ENCODE measurements around the gene C5orf34.
A peak's percentile ranks its signal among the peaks of the same experiment; 100 is the strongest.
"Not testable (repeated sequence)": the region's sequence is repeated elsewhere in the genome, so short reads cannot be mapped to it uniquely, and the experiment has no call there.

C5orf34 gene, protein sequence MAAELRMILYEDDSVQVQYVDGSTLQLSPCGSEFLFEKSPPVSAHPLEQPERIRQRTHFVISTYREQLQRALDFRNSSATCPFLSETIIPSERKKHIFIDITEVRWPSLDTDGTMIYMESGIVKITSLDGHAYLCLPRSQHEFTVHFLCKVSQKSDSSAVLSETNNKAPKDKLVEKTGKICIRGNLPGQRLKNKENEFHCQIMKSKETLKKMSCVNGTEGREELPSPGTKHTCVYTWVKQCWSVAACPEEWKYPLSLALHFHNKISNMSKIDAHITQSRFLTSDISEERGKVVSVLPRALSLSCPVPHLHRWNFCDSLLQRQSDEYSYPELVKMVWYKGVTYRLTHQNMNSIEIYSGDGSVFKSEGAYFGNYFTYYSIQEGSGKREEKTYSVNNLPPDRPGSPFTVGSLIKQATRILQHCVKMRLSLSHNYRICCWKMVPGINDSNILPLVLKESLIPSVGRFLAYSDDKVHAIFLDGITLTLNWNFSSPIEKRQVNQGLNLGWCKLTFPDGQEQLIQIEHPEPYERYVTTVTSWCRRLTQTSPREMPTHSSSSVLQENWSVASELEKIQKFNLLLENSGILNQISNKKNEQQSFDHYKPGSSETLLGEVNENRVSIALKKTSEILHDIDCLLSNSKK
- 0.72 to 3.4 reads per million in 2 donors for total RNA-seq

DNA sequence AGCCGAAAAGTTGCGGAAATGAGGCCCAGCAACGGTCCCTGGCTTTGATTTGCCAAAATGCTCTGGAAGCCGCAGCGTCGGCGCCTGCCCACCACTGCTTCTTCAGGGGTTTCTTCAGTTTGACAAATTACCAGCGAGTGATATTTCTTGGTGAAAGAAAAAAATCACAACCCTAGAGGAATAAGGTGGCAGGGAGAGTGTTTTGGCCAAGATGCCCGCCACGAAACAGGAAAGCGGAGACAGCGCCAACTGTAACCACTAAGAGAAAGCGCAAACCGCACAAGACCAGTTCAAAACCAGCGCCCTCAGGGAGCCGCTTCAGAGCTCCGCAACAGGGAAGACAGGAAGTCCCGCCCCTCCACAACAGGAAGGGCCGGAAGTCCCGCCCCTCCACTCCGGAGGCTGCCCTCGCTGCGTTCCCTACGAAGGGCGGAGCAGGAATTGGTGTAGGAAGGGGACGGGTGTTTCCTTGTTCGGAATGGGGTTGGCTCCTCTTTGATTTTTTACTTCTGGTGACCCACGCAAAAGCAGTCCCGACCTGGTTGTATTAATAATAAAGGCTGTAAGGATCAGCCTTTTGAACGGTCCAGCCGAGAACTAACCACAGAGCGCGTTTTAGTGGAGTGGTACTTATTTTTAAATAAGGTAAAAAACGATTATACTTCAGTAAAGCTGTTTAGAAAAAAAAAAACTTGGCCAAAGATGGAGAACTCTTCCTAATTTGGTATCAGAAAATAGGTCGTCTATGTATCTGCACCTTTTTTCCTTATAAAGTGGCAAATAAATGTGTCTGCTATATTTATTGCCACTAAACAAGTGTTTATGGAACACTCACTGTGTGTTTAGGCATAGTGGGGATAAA lies at the start of gene C5orf34:
Gene C5orf34, minus strand, starts transcription at position 333 of the 862 bp plus-strand sequence. CDS start 5,809 bp downstream, outside the sequence.
- peak; percentile 96 for DNase-seq

GRCh38 chr5:43564289-43564850 lies 49.4 kb upstream of the C5orf34 start:
- DNase-seq = no peak

GRCh38 chr5:43563321-43563720 lies 48.4 kb upstream of the C5orf34 start:
- DNase-seq = no peak

DNA sequence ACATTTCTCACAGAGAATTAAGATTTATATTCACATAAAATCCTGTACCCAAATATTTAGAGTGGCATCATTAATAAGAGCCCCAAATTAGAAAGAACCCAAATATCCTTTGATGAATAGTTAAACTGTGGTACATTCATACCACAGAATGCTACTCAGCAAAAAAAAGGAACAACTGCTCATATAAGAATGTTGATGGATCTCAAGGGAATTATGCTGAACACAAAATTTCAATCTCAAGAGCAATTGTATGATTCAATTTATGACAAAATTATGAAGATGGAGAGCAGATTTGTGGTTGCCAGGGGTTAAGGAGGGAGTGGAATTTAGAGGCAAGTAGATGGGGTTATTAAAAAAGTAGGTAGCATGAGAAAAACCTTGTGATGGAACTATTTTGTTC lies 46.4 kb upstream of the C5orf34 start:
- DNase-seq = no peak

DNA sequence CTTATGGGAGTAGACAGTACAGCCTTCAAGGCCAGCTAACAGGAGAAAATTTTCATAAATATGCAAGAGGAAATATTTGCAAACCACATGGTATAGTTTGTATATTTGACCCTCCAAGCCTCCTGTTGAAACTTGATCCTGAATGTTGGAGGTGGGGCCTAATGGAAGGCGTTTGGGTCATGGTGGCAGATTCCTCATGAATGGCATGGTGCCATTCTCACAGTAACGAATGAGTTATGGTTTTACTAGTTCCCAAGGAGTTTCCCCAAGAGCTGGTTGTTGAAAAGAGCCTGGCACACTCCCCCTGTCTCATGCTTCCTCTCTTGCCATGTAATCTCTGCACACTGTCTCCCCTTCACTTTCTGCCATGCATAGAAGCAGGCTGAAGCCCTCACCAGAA lies 45.2 kb upstream of the C5orf34 start:
- DNase-seq = no peak

- DNase-seq = peak; percentile 75
Observed at GRCh38 chr5:43556857-43557542, 42.1 kb upstream of the C5orf34 start, which contains the start of gene PAIP1. TSS of gene PAIP1 (minus strand) at chr5:43557077. CDS start at chr5:43556846, 231 bp downstream.

DNA sequence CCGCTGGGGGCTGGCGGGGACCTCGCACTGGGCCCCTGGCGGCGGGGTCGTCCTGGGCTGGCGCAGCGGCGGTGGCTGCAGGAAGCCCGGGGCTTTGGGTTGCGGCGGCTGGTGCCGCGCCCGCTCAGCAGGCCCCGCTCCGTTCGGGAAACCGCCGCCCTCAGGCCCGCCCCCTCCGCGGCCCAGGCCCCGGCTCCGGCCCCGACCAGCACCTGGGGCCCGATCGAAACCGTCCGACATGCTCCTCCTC lies 41.6 kb upstream of the C5orf34 start:
- not testable (repeated sequence) for DNase-seq

DNA sequence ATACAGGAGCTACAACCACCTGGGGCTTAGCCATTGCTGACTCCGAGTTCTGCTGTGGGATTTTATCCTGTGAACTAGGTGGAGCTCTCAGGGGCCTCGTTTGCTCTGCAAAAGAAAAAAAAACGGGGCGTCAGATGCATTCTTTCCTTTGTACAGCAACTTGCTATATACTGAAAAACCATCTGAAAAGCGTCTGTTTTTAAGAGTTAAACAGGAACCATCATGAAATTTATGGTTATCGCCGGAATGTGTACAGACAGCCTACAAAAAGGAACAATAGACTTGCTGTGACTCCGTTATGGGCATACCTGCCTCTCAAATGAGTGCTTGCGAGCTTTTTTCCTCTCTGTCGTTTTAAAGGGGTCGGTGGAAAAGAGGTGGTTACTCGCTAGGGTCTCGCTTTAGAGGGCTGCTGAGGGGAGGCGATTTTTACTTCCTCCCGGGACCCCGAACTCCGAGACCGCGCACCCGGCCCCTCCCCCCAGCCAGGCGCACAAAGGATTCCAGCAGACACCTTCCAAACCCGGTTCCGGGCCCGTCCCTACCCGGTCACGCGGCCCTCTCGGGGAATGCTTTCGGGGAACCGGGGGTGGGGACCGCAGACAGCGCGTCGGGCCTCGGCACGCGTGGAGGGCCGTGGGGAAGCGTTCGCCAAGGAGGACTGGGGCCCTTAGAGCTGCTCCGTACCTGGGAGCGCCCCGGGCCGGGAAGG lies 41.1 kb upstream of the C5orf34 start:
- DNase-seq = peak; percentile 36

GRCh38 chr5:43554497-43554896 lies 39.5 kb upstream of the C5orf34 start:
- no peak for DNase-seq

- no peak for DNase-seq
Observed at GRCh38 chr5:43553381-43553780, 38.4 kb upstream of the C5orf34 start.

- no peak for DNase-seq
Observed at GRCh38 chr5:43551731-43552130, 36.8 kb upstream of the C5orf34 start.

GRCh38 chr5:43549272-43549671 lies 34.3 kb upstream of the C5orf34 start:
- DNase-seq = not testable (repeated sequence)

DNA sequence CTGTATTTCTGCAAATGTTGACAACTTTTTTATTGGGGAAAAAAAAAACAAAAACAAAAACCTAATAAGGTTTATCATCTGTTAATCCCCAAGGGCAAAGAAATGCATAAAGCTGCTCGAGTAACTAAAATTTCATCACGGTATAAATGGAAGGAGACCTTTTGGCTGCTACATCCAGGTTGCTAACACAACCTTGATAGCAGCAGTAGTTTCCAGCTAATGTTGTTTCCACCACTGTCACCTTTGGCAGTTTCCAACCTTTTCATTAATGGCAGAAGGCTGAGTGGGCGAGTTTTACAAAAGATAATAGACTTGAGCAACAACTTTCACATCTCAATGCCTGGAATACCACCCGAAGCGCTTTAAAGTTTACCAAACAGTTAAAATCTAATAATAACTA lies 33.4 kb upstream of the C5orf34 start:
- DNase-seq = no peak

DNA sequence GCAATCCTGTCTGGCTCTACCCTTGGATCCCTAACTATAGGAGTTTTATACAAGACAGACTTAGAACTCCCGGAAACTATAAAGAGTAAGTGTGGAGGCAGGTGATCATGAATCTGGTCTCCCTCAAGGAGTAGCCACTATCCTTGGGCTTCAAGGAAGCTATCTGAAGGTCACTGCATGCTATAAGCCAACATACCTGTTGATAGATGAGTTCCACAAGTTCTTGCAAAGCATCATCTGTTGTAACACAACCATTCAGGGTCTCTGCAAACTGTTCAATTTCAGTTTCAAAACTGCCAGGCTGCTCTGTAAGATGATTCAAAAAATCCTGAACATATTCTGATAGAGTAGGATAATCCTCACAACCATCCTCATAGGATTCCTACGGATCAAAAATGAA lies 32.6 kb upstream of the C5orf34 start:
- DNase-seq = no peak

- no peak for DNase-seq
Observed at GRCh38 chr5:43543434-43543833, 28.5 kb upstream of the C5orf34 start.

DNA sequence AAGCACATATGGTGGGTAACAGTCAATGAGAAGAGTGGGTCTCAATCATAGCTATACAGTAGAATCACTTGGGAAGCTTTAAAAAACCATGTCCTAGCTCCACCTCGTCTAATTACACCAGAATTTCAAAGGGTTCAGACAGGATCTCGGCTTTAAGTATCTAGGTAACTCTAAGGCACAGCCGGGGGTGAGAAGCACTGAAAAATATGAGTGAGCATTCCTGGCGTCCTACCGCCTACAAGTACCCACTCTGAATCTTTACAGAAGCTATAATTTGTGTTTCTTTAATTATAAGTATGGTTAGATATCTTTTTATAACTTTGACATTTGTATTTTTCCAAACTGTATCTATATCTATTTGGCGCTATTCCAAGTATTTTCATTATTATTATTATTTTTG lies 25.8 kb upstream of the C5orf34 start:
- DNase-seq = no peak

GRCh38 chr5:43536972-43537371 lies 22.0 kb upstream of the C5orf34 start:
- no peak for DNase-seq

GRCh38 chr5:43533646-43534045 lies 18.7 kb upstream of the C5orf34 start:
- no peak for DNase-seq

- no peak for DNase-seq
Observed at GRCh38 chr5:43530648-43531047, 15.7 kb upstream of the C5orf34 start.

DNA sequence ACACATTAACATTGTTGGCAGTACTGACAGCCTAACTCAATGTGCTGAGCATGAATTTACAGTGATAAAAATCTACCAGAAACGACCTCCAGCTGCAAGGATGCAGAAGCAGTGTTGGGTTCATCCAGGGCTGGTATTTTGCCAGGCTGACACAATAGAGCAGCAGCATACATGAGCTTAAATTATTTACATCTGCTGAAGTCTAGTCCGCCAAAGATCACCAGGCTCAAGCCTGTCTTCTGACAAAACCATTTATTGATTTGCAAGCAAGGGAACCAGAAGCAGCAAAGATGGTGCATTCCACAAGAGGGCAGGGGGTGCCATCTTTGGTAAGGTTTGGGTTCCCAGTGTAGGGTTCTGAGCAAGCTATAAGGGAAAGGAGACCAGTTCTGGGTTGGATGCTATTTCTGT lies 8.7 kb upstream of the C5orf34 start:
- DNase-seq = no peak

GRCh38 chr5:43520615-43521014 lies 5.7 kb upstream of the C5orf34 start:
- DNase-seq = no peak

GRCh38 chr5:43515678-43516048 lies 715 bp upstream of the C5orf34 start:
- no peak for DNase-seq

Measured in T-helper 9 cell (primary cell).